GM18502 (cell line): ENCODE results near the gene MADD.

Experiments
- ATAC-seq: cut with Tn5 transposase; IDR thresholded peaks from one replicate; pipeline ENCODE4 v1.9.1; 2021; ENCODE audit warnings: mild to moderate bottlenecking; ENCODE audit not compliant: unreplicated experiment, poor library complexity

Gene MADD

GRCh38 chr11:47249378-47249715 is 20.6 kb upstream of the MADD start:
- ATAC-seq, result no peak

GRCh38 chr11:47251751-47252150 is 18.2 kb upstream of the MADD start:
- no peak for ATAC-seq

- ATAC-seq, result no peak
Observed at GRCh38 chr11:47253660-47254059, 16.3 kb upstream of the MADD start.

DNA sequence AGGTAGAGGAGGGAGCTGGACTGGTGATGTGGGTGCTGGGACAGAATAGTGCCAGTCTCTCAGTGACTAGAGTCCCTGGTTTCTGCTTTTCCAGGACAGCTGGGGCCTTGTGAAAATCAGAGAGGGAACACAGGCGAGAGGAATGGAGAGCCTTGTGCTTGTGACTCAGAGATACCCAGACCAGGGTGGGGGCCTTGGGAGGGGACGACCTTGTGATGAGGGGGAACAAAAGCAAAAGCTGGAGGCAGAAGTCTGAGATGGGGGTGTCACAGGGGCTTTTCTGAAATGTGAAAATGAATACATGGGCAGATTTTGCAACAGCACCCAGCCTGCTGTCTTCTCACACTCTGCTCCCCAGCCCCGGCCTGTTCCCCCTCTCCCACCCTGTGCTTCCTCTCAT is 15.5 kb upstream of the MADD start:
- ATAC-seq, result no peak

DNA sequence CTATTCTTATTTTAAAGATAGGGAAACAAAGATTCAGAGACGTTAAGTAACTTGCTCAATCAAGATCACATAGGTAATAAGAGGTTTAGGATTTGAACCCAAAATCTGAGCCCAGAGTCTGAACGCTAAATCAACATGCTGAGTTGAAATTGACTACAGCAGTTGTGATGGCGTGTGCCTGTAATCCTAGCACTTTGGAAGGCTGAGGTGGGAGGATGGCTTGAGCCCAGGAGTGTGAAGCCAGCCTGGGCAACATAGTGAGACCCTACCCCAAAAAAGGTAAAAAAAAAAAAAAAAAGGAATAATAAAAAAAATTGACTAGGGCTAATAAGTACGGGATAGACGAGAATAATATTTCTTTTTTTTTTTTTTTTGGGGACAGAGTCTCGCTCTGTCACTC is 13.6 kb upstream of the MADD start:
- ATAC-seq, result no peak

DNA sequence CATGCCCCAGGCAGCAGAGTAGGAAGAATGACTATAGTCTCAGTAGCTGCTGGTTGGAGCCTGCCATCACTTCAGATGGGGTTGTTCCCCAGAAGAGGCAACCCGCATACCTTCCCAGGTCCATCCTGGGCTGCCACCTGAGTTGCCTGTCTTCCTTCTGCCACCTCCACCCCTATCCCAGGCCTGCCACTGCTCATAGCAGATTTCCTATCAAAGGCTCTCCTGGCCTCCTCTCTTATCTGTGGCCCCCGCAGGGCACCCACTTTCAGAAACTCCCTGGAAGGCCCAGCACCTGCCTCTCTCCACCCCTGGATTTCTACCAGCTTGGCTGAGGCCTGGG is 12.8 kb upstream of the MADD start:
- no peak for ATAC-seq

DNA sequence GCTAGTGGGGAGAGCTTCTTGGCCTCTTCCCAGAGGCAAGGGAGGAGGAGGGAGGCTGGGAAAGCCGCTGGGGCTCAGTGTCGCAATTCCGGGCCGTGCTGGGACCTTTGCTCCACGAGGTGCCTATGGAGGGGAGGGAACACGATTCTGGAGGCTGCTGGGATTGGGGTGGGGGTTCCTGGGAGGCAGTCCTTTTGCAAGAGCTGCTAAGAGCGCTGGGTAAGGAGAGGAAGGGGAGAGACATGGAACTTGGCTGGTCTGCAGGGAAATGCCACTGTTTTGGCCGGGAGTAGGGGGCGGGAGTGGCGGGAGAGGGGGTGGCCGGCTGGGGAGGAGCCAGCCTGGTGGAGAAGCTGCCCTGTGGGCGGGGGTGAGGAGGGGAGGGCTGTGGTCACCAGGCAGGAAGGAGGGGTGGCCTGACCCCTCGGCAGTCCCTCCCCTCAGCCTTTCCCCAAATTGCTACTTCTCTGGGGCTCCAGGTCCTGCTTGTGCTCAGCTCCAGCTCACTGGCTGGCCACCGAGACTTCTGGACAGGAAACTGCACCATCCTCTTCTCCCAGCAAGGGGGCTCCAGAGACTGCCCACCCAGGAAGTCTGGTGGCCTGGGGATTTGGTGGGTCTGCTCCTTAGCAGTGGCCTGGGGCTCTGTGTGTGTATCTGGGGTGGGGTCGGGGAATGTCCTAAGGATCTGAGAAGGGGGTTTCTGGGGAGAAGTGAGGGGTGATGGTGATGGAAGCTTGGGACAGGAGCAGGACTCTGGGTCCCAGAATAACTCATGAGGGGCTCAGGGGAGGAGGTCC is 12.2 kb upstream of the MADD start, which contains the start of gene NR1H3:
Gene NR1H3 (plus strand): TSS at position 480 of the 800 bp plus-strand sequence. CDS start 1,221 bp downstream, outside the sequence.
- ATAC-seq, result no peak

DNA sequence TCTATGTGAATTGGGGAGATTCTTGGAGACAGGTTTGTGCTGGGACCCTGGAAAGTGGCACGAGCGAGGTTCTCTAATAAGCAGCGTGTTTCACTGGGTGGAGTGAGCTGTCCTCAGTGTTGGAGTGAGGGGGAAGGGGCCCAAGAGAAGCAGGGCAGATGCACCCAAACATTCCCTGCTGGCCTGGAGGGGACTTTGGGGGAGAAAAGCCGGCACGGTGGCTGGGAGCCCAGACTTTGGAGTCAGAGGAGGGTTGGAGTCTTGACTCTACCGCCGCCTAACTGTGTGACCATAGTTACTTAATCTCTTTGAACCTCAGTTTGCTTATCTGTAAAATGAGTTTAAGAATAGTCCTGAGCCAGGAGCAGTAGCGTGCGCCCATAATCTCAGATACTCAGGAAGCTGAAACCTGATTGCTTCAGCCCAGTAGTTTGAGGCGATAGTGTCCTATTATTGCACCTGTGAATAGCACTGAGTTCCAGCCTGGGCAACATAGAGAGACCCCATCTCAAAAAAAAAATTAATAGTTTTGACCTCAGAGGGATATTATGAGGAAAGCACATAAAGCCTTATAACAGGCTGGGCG is 11.5 kb upstream of the MADD start:
- no peak for ATAC-seq

DNA sequence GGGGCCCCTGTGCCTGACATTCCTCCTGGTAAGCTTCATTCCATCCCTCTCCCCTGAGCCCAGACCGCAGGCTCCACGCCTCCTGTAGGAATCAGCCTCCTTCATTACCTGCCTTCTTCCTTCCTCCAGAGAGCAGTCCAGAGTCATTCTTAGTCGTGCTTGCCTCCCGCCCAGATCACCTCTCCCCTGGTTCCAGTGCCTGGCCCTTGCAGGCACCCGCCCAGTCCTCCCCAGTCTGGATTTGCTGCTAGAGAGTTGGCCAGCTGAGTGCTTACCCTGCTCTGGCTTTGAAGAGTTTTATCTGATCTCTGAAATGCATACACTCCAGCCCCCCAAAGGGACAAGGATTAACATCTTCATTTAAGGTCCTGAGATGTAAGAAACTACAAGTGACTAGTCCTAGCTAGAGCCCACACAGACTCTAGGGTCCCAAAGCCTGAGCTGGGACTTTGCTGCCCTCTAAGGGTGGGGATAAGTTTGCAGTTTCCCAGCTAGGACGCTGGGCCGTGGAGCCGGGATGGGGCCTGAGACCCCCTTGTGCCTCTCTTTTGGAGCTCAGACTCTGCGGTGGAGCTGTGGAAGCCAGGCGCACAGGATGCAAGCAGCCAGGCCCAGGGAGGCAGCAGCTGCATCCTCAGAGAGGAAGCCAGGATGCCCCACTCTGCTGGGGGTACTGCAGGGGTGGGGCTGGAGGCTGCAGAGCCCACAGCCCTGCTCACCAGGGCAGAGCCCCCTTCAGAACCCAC is 10.5 kb upstream of the MADD start:
- peak; percentile 50 for ATAC-seq

GRCh38 chr11:47260366-47260765 is 9.6 kb upstream of the MADD start:
- no peak for ATAC-seq

DNA sequence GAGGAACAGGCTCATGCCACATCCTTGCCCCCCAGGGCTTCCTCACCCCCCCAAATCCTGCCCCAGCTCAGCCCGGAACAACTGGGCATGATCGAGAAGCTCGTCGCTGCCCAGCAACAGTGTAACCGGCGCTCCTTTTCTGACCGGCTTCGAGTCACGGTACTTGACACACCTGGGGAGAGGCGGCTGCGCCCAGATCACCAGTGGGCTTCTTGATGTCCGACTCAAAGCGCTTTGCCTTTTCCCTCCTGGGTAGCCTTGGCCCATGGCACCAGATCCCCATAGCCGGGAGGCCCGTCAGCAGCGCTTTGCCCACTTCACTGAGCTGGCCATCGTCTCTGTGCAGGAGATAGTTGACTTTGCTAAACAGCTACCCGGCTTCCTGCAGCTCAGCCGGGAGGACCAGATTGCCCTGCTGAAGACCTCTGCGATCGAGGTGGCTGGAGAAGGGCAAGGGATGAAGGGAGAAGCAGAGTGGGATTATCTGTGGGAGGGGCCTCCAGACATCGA is 8.6 kb upstream of the MADD start:
- ATAC-seq, result no peak

DNA sequence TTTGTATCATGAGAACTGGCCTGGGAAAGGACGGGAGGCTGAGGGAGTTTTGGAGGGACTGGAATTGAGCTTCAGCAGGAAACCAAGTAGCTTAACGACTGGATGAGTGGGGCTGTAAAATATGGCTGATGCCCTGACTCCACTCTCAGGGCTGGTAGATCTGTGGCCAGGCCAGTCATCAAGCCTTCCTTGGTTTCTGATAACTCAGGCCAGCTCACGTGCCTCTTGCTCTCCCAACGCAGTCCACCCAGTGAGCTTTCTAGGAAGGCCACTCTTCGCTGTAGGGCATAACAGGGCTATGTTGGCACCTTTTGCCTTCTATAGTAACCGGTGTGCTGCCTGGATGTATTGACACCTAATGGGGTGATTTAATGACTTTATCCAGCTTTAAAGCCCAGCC is 5.8 kb upstream of the MADD start:
- ATAC-seq, result no peak

- no peak for ATAC-seq
Observed at GRCh38 chr11:47264521-47264920, 5.4 kb upstream of the MADD start.

DNA sequence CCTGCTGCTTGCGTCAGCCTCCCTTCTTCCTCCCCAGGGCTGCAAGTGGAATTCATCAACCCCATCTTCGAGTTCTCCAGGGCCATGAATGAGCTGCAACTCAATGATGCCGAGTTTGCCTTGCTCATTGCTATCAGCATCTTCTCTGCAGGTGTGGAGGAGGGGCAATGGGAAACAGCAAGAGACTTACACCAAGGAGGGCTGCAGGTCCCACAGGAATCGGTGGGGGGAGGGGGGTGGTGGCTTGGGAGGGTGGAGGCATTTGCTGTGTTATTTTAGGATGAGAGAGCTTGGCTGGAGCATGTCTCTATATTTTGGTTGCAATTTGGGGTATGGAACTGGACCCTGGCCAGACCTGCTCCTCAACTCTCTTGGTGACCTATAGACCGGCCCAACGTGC is 2.1 kb upstream of the MADD start:
- ATAC-seq, result no peak

- no peak for ATAC-seq
Observed at GRCh38 chr11:47268448-47269001, 1.4 kb upstream of the MADD start.

GRCh38 chr11:47269002-47269828 is 718 bp upstream of the MADD start:
- ATAC-seq, result peak; percentile 53

DNA sequence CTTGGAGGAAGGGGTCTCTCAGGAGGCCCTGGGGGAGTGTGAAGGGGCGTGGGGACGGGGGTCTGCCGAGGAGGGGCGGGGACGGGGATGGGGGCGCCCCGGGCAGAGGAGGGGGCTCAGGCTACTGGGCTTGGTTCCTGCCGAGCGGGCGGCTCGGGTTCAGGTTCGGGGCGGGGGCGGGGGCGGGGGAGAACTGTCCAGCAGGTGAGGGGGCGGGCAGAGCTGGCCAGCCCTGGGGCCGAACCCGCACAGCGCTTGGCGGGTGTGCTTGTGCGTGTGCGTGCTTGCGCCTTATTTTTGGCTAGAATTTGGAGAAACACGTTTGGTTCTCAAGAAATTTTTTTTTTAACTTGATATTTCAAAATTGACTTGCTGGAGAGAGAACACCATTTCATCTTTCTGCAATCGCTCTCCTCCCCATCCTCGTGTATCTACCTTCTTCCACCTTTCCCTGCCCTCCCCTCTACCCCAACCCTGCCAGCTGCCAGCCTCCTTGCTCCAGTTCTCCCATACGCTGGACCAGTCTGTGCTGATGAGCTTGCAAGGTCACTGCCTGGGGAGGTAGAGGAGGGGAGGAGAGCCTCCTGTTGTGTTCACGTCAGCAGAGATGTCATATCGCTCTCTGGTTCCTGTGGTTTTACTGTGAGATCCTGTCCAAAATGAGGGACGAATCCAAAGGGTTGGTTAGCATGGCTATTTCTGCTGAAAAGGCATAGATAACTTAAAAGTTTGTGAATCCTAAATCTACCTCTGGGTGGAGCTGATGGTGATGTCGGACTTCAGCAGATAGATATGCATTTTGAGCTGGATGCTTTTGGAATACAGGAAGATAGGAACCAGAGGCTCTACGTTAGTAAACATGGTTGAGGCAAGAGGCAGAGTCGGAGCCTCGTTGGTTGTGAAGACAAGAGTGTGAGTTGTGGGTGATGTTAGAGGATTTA is 668 bp downstream of the MADD start:
- no peak for ATAC-seq

DNA sequence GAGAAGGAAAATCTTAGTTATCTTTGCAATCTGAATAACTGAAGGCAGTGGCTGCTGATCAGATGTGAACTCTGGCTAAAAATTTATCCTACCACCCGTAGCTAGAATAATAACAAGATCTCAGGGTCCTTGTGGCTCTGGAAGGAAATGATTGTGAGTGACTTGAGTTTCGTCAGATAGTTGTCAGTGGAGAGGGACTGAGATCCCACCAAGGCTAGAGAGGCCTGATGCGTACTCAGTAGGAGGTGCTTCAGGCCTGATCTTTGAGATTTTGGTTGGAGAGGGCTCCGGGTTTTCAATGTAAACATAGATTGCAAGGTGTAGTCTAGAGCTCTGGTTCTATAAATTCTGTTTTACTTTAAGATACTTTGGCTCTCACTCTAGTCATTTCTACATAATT is 1.4 kb downstream of the MADD start:
- no peak for ATAC-seq

GRCh38 chr11:47271961-47272661 is 2.2 kb downstream of the MADD start:
- no peak for ATAC-seq
